Measurements from ENCODE around the gene NCOA1. TPM values are rescaled to one million over a fixed set of nuclear protein-coding genes. Genes with fewer than 3 reads are reported as not detected.

Gene NCOA1
- total RNA-seq, result 46.9 TPM
- long read RNA-seq, partial matches to known transcripts, result 11 of 26 reads
- long read RNA-seq, other reads (novel, unspliced or antisense), result 15 of 26 reads

DNA sequence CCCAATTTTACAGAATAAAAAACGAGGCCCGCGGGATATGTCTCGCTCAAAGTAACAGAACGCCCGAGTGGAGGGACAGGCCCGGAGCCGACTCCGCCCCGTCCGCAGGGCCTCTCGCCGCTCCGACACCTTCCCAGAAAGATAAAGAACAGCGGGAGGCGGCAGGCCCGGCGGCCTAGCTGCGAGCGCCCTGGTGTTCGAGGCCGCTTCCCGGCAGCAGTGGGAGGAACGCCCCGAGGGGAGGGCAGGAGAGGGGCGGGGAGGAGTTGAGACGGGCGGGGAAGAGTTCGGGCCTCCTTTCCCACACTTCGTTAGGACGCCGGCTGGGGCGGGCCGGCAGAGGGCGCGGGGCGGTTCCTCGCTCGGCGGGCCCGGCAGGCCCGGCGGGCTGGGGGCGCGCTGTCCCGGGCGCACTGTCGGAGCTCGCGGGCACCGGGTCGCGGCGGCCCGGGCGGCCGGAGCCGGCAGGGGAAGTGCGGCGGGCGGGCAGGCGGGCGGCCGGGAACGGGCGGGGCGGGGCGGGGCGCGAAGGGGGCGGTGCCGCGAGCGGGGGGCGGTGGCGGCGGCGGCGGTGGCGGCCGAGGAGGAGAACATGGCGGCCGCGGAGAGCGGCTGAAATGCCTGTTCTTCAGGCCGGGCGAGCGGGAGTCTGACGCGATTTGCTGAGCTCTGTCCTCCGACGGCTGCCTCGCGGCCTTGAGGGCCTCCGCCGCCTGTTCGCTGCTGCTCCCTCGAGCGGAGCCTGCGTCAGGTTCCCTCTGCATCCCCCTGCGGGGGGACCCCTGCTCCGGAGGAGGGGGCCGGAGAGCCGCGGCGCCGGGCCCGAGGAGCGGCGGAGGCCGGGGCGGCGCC is at the start of gene NCOA1:
Gene NCOA1, plus strand, starts transcription at position 565 of the 852 bp plus-strand sequence. CDS start 167,424 bp downstream, outside the sequence.
- intact Hi-C loops (cut with DNase I), result no loop called here
- Histone ChIP-seq H3K27me3 (no peaks in the 10 kb centered on the region), H3K4me1 (peaks cover 27% of the 10 kb centered on the region), H3K9me3 (no peaks in the 10 kb centered on the region), H3K27ac (peak within 1 kb of the TSS; percentile 93), H3K4me3 (peak within 1 kb of the TSS; percentile 73), H3K36me3 (no peaks in the 10 kb centered on the region)
- DNase-seq (peak; percentile 95), ATAC-seq (peak; percentile 93)
- TF ChIP-seq CTCF (IDR thresholded peaks at IDR 0.05), result no peak

- peak; percentile 41 for ATAC-seq
- no peak for TF ChIP-seq CTCF (IDR thresholded peaks at IDR 0.05)
- DNase-seq, result no peak
- Histone ChIP-seq H3K36me3 (no peaks in the 10 kb centered on the region), H3K27me3 (no peaks in the 10 kb centered on the region), H3K9me3 (no peaks in the 10 kb centered on the region), H3K4me1 (peaks cover 24% of the 10 kb centered on the region), H3K27ac (no peak overlapping the region), H3K4me3 (no peak overlapping the region)
- intact Hi-C loops (cut with DNase I), result no loop called here
These were observed 42.3 kb upstream of the NCOA1 start for GRCh38 chr2:24448797-24449196.

- intact Hi-C loops (cut with DNase I), result no loop called here
- TF ChIP-seq CTCF (IDR thresholded peaks at IDR 0.05), result no peak
- H3K9me3 ChIP-seq, result no peaks in the 10 kb centered on the region
- ATAC-seq, result no peak
- no peak overlapping the region for H3K27ac ChIP-seq
- H3K27me3 ChIP-seq, result no peaks in the 10 kb centered on the region
- DNase-seq, result no peak
- H3K4me1 ChIP-seq, result peaks cover 25% of the 10 kb centered on the region
- no peak overlapping the region for H3K4me3 ChIP-seq
- no peaks in the 10 kb centered on the region for H3K36me3 ChIP-seq
These were observed 41.7 kb upstream of the NCOA1 start for GRCh38 chr2:24449344-24449743.

DNA sequence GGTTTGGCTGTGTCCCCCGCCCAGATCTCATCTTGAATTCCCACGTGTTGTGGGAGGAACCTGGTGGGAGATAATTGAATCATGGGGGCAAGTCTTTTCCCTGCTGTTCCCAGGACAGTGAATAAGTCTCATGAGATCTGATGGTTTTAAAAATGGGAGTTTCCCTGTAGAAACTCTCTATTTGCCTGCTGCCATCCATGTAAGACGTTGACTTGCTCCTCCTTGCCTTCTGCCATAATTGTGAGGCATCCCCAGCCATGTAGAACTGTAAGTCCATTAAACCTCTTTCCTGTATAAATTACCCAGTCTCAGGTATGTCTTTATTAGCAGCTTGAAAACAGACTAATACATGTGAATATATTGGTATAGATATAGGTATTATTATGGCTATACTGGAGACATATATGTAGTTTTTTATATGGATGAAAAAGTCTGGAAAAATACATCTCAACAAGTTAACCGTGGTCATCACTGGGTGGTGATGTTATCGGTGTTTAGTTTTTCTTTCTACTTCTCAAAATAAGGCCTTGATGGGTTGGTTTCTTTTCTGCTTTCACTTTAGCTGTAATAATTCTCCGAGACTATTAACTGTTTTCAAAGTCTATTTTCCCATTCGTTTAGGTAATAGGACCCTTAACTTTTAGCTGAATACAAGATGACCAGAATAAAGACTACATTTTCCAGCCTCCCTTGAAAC is 39.1 kb upstream of the NCOA1 start:
- Histone ChIP-seq H3K36me3 (no peaks in the 10 kb centered on the region), H3K27me3 (no peaks in the 10 kb centered on the region), H3K27ac (no peak overlapping the region), H3K4me3 (no peak overlapping the region), H3K4me1 (peaks cover 25% of the 10 kb centered on the region), H3K9me3 (no peaks in the 10 kb centered on the region)
- DNase-seq (no peak), ATAC-seq (no peak)
- intact Hi-C loops (cut with DNase I), result no loop called here
- TF ChIP-seq CTCF (IDR thresholded peaks at IDR 0.05), result no peak

GRCh38 chr2:24452502-24452885 is 38.6 kb upstream of the NCOA1 start:
- intact Hi-C loops (cut with DNase I), result no loop called here
- H3K4me3 ChIP-seq, result no peak overlapping the region
- H3K9me3 ChIP-seq, result no peaks in the 10 kb centered on the region
- H3K36me3 ChIP-seq, result no peaks in the 10 kb centered on the region
- no peak overlapping the region for H3K27ac ChIP-seq
- H3K4me1 ChIP-seq, result peaks cover 25% of the 10 kb centered on the region
- H3K27me3 ChIP-seq, result no peaks in the 10 kb centered on the region
- no peak for TF ChIP-seq CTCF (IDR thresholded peaks at IDR 0.05)
- DNase-seq (no peak), ATAC-seq (no peak)
